ENCODE measurements around the gene FNTB. TPM values are rescaled to one million over a fixed set of nuclear protein-coding genes. Genes with fewer than 3 reads are reported as not detected.

FNTB gene
- total and polyA plus RNA-seq, 2 of the 13 experiments (the other 11 are each of a cell fraction or from before 2014, with no cell fraction given), result 23.6 to 28.5 TPM

DNA sequence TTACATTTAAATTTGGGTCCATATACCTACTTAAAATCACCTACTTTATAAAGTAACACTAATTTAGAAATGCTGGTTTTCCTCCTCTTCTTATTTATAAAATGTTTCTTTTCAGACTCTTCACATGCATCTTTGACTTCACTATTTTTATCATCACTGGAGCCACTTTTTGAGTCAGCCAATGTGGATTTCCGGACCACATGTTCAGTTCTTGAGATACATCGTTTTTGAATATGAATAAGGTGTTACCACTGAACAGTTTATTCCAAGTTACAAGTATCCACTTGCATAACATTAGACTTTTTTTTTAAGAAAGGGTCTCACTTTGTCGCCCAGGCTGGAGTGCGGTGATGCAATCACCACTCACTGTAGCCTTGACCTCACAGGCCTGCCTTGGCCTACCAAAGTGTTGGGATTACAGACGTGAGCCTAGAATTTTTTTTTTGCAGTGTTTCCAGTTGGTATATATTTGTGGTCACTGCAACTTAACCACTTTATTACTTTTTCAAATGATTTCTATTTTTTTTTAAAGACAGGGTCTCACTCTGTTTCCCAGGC lies 5.7 kb downstream of the FNTB start:
- CTCF ChIA-PET (ENCODE audit: low intra/inter-chr PET ratio, low total read pairs), result no interaction called here
- TF ChIP-seq, protein P1, sequence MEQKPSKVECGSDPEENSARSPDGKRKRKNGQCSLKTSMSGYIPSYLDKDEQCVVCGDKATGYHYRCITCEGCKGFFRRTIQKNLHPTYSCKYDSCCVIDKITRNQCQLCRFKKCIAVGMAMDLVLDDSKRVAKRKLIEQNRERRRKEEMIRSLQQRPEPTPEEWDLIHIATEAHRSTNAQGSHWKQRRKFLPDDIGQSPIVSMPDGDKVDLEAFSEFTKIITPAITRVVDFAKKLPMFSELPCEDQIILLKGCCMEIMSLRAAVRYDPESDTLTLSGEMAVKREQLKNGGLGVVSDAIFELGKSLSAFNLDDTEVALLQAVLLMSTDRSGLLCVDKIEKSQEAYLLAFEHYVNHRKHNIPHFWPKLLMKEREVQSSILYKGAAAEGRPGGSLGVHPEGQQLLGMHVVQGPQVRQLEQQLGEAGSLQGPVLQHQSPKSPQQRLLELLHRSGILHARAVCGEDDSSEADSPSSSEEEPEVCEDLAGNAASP (CRISPR knock-in tag; IDR thresholded peaks at IDR 0.05; ENCODE audit: borderline replicate concordance), result peak; percentile 79; the same call in 1 of the 2 replicates
- peak; percentile 40; the same call in 1 of the 2 replicates for TF ChIP-seq GATAD2A (CRISPR knock-in tag; IDR thresholded peaks at IDR 0.05)
- TF ChIP-seq HOXA3 (CRISPR knock-in tag; IDR thresholded peaks at IDR 0.05), result no peak
- peak in 1 of 2 experiments; percentile 54; a peak in 2 of 4 replicates for TF ChIP-seq NR2F1 (CRISPR knock-in tag; IDR thresholded peaks at IDR 0.05)
- peak; percentile 55; the same call in 1 of the 2 replicates for TF ChIP-seq ATF3 (CRISPR knock-in tag; IDR thresholded peaks at IDR 0.05)
- no peak for TF ChIP-seq ZMYM3 (CRISPR knock-in tag; IDR thresholded peaks at IDR 0.05)
- TF ChIP-seq, protein P2, sequence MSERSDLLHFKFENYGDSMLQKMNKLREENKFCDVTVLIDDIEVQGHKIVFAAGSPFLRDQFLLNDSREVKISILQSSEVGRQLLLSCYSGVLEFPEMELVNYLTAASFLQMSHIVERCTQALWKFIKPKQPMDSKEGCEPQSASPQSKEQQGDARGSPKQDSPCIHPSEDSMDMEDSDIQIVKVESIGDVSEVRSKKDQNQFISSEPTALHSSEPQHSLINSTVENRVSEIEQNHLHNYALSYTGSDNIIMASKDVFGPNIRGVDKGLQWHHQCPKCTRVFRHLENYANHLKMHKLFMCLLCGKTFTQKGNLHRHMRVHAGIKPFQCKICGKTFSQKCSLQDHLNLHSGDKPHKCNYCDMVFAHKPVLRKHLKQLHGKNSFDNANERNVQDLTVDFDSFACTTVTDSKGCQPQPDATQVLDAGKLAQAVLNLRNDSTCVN (CRISPR knock-in tag; IDR thresholded peaks at IDR 0.05; ENCODE audit: borderline replicate concordance), result no peak
- no peak for TF ChIP-seq HMGXB3 (CRISPR knock-in tag; IDR thresholded peaks at IDR 0.05; ENCODE audit: borderline replicate concordance)
- TF ChIP-seq ZFX (CRISPR knock-in tag; IDR thresholded peaks at IDR 0.05; ENCODE audit: low read depth), result 0 out of 2 replicates have a peak, but pooled peaks have one; percentile 16
- no peak for TF ChIP-seq CBX1 (IDR thresholded peaks at IDR 0.05; ENCODE audit: low read depth)
- 0 out of 2 replicates have a peak, but pooled peaks have one; percentile 19 for TF ChIP-seq NR2F2 (IDR thresholded peaks at IDR 0.05; ENCODE audit: borderline replicate concordance, low read depth)
- TF ChIP-seq CEBPG (CRISPR knock-in tag; IDR thresholded peaks at IDR 0.05), result peak; percentile 84
- TF ChIP-seq ZFY (CRISPR knock-in tag; IDR thresholded peaks at IDR 0.05), result peak; percentile 34; the same call in 1 of the 2 replicates
- no peak for TF ChIP-seq CREM (IDR thresholded peaks at IDR 0.05)
- TF ChIP-seq CREM (CRISPR knock-in tag; IDR thresholded peaks at IDR 0.05), result no peak
- TF ChIP-seq, protein P3, sequence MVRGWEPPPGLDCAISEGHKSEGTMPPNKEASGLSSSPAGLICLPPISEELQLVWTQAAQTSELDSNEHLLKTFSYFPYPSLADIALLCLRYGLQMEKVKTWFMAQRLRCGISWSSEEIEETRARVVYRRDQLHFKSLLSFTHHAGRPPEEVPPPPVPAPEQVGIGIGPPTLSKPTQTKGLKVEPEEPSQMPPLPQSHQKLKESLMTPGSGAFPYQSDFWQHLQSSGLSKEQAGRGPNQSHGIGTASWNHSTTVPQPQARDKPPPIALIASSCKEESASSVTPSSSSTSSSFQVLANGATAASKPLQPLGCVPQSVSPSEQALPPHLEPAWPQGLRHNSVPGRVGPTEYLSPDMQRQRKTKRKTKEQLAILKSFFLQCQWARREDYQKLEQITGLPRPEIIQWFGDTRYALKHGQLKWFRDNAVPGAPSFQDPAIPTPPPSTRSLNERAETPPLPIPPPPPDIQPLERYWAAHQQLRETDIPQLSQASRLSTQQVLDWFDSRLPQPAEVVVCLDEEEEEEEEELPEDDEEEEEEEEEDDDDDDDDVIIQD (CRISPR knock-in tag; IDR thresholded peaks at IDR 0.05; ENCODE audit: low read depth), result 0 out of 2 replicates have a peak, but pooled peaks have one; percentile 26
- peak; percentile 71 for TF ChIP-seq NR2F6 (IDR thresholded peaks at IDR 0.05)
- TF ChIP-seq NR2F6 (CRISPR knock-in tag; IDR thresholded peaks at IDR 0.05), result peak; percentile 74

More for the DNA sequence above, 5.7 kb downstream of the FNTB start:
- peaks cover 62% of the 10 kb centered on the region for H3K4me1 ChIP-seq (ENCODE audit: insufficient read depth, low read length)
- peaks cover 0 to 3% of the 10 kb centered on the region in 2 experiments; a peak in 2 of 5 replicates for H3K36me3 ChIP-seq (replicated peaks in 1 of 2; ENCODE audit: control insufficient read depth in 1 of 2, insufficient read depth in 2 of 2, low read length in 2 of 2)
- H2AFZ ChIP-seq (ENCODE audit: low read length), result no peak overlapping the region
- no peak for ATAC-seq
- H3K4me3 ChIP-seq (replicated peaks in 1 of 3; ENCODE audit: insufficient read depth in 1 of 3, low read depth in 2 of 3, low read length in 3 of 3), result no peak overlapping the region
- no TSS peak for BruUV-seq (replicated peaks)
- in situ Hi-C loops (cut with HindIII; ENCODE audit: extremely low pct_ligation_motif_present, low pct_unique_long_range_greater_than_20kb), result no loop called here
- H3K4me2 ChIP-seq (ENCODE audit: low read depth, low read length), result no peak overlapping the region
- POLR2A ChIA-PET, result no interaction called here
- no peak overlapping the region for H3K9ac ChIP-seq (ENCODE audit: insufficient read depth, low read depth, low read length)
- intact Hi-C loops (cut with micrococcal nuclease; ENCODE audit: unreplicated experiment), result no loop called here
- DNase-seq (ENCODE audit: low spot score), result no peak
- H3K79me2 ChIP-seq (ENCODE audit: insufficient read depth, low read length), result peaks cover 76% of the 10 kb centered on the region
- WGBS (ENCODE audit: low lambda C conversion rate), result 80% methylated on average over 5 of the region's 5 CpGs
- H3K27ac ChIP-seq (ENCODE audit: extremely low read length, insufficient read depth, low read length), result no peak overlapping the region
- FAIRE-seq, result no peak
- no peaks in the 10 kb centered on the region for H4K20me1 ChIP-seq (ENCODE audit: insufficient read depth, low read length)
- no peaks in the 10 kb centered on the region for H3K27me3 ChIP-seq (ENCODE audit: control insufficient read depth in 1 of 2, insufficient read depth in 2 of 2, low read length in 2 of 2)
- H3K9me3 ChIP-seq (ENCODE audit: low read length), result no peaks in the 10 kb centered on the region
